K562 (cell line): ENCODE measurements around the gene WDR88. TPM values are rescaled to one million over a fixed set of nuclear protein-coding genes. Genes with fewer than 3 reads are reported as not detected.
"Not testable (repeated sequence)": the region's sequence is repeated elsewhere in the genome, so short reads cannot be mapped to it uniquely, and the experiment has no call there.

ENCODE experiments used
- ATAC-seq: fragments of 200-7000 bp; cut with Tn5 transposase; 3 replicates; pipeline ENCODE4 v1.9.1; 2020; ENCODE audit warnings: moderate library complexity
- BruUV-seq: library from RNA; stranded (reverse); fragments of 400-500 nt; replicated peaks from 2 replicates; lab custom pipeline; 2021; lab: Mats Ljungman, UMichigan
- CTCF ChIA-PET: fragments of 300-600 bp; formaldehyde crosslinking; extraction: SDS; loops from one replicate; lab custom pipeline; 2021; ENCODE audit warnings: low intra/inter-chr PET ratio; lab: Yijun Ruan, JAX
- POLR2A ChIA-PET: fragments of 300-600, 350-650 bp; sonication (Branson Sonifier 250); formaldehyde crosslinking; extraction: SDS; loops from one replicate; lab custom pipeline; 2021; ENCODE audit warnings: antibody characterized with exemption, inconsistent platforms; lab: Yijun Ruan, JAX
- DNase-seq, 4 experiments: peaks; one replicate each; pipeline versions ENCODE4 v3.0.0 to v3.0.0-alpha.2; 2011 to 2018; ENCODE audit warnings: low spot score in 3 of 4, mixed read lengths in 3 of 4; ENCODE audit errors: extremely low read depth in 1 of 4
- FAIRE-seq: peaks from 2 replicates; lab custom pipeline; 2011; peaks lifted over from hg19 to GRCh38; lab: Jason Lieb, UNC
- H2AFZ ChIP-seq: 2 replicates; pipeline ENCODE4 v1.6.0; 2011; ENCODE audit warnings: low read depth, low read length, control low read depth, inconsistent platforms
- H3K27ac ChIP-seq: fragments of 200-600 bp; 3 replicates; pipeline ENCODE4 v1.8.0; 2011; ENCODE audit warnings: low read depth, mild to moderate bottlenecking, control low read depth, inconsistent platforms, low read length, moderate library complexity, mixed read lengths; ENCODE audit errors: extremely low read depth
- H3K27me3 ChIP-seq, 2 experiments: fragments of 300-600 bp in 1 of 2; 2 replicates in 1 of 2; 3 replicates in 1 of 2; pipeline versions ENCODE4 v1.6.0 to v1.8.0; 2011; ENCODE audit warnings: inconsistent platforms in 2 of 2, low read length in 2 of 2, mild to moderate bottlenecking in 1 of 2, mixed read lengths in 1 of 2, moderate library complexity in 1 of 2; ENCODE audit not compliant: control insufficient read depth in 2 of 2, insufficient read depth in 2 of 2
- H3K36me3 ChIP-seq: fragments of 300-600 bp; 3 replicates; pipeline ENCODE4 v1.8.0; 2011; ENCODE audit warnings: mild to moderate bottlenecking, low read length, inconsistent platforms; ENCODE audit not compliant: control insufficient read depth, insufficient read depth
- H3K4me1 ChIP-seq, 2 experiments: fragments of 200-600 bp in 1 of 2; replicated peaks in 1 of 2; 2 replicates in 1 of 2; 3 replicates in 1 of 2; pipeline versions ENCODE4 v1.5.1 to v1.8.0; 2011; ENCODE audit warnings: inconsistent platforms in 2 of 2, low read length in 2 of 2, mild to moderate bottlenecking in 1 of 2, mixed read lengths in 1 of 2, moderate library complexity in 1 of 2; ENCODE audit not compliant: control insufficient read depth in 2 of 2, insufficient read depth in 2 of 2
- H3K4me2 ChIP-seq: 2 replicates; pipeline ENCODE4 v1.6.1; 2011; ENCODE audit warnings: low read length, control low read depth, inconsistent platforms, mixed read lengths; ENCODE audit not compliant: insufficient read depth
- H3K4me3 ChIP-seq: fragments of 200-600 bp; sonication (generic), shearing (Covaris generic); 2 replicates; pipeline ENCODE4 v1.5.1; 2016; ENCODE audit warnings: control low read depth, inconsistent platforms
- H3K79me2 ChIP-seq: fragments of 200-600 bp; 3 replicates; pipeline ENCODE4 v1.8.0; 2011; ENCODE audit warnings: low read length, inconsistent platforms; ENCODE audit not compliant: control insufficient read depth, insufficient read depth
- H3K9ac ChIP-seq, 2 experiments: 2 replicates each; pipeline versions ENCODE4 v1.6.0 to v1.6.1; 2011; ENCODE audit warnings: low read depth in 2 of 2, low read length in 2 of 2, control low read depth in 1 of 2, inconsistent platforms in 1 of 2, mild to moderate bottlenecking in 1 of 2, mixed read lengths in 1 of 2; ENCODE audit not compliant: insufficient read depth in 1 of 2
- H3K9me1 ChIP-seq: one replicate; pipeline ENCODE4 v1.6.0; 2011; ENCODE audit warnings: inconsistent platforms, mild to moderate bottlenecking, low read length, moderate library complexity; ENCODE audit not compliant: control insufficient read depth, insufficient read depth
- H3K9me3 ChIP-seq: replicated peaks from 2 replicates; pipeline ENCODE4 v1.5.1; 2011; ENCODE audit warnings: low read depth, low read length, inconsistent platforms; ENCODE audit not compliant: control insufficient read depth, insufficient read depth
- H4K20me1 ChIP-seq: replicated peaks from 2 replicates; pipeline ENCODE4 v1.6.1; 2011; ENCODE audit warnings: low read length, inconsistent platforms, mixed read lengths; ENCODE audit not compliant: control insufficient read depth, insufficient read depth
- ADNP ChIP-seq: fragments of 200-800 bp; sonication (Bioruptor generic); IDR thresholded peaks from 2 replicates; pipeline ENCODE4 v1.6.1; 2016; ENCODE audit warnings: missing genetic modification characterization, missing compliant biosample characterization
- GTF2A2 ChIP-seq: IDR thresholded peaks from 2 replicates; pipeline ENCODE4 v1.6.1; 2016; ENCODE audit warnings: mild to moderate bottlenecking, missing genetic modification characterization, missing compliant biosample characterization
- MCM2 ChIP-seq: fragments of 450-650 bp; IDR thresholded peaks from 2 replicates; pipeline ENCODE4 v1.6.1; 2017; ENCODE audit warnings: low read depth, mild to moderate bottlenecking
- SAP30 ChIP-seq: fragments of 200-600 bp; sonication (generic); IDR thresholded peaks from 2 replicates; pipeline ENCODE4 v1.6.1; 2012; ENCODE audit warnings: borderline replicate concordance, low read depth, mild to moderate bottlenecking, moderate library complexity, low read length, control low read depth, inconsistent platforms; ENCODE audit not compliant: insufficient read depth, poor library complexity, severe bottlenecking
- ZNF253 ChIP-seq: fragments of 250-450 bp; sonication (Bioruptor Pico); conservative IDR thresholded peaks from 2 replicates; pipeline ENCODE4 v1.6.1; 2021; ENCODE audit warnings: mild to moderate bottlenecking
- ZNF445 ChIP-seq: fragments of 250-450 bp; sonication (Bioruptor Pico); IDR thresholded peaks from 2 replicates; pipeline ENCODE4 v1.4.0; 2020; ENCODE audit warnings: low read depth, mild to moderate bottlenecking, moderate library complexity
- WGBS: fragments of 100-300 bp; shearing (Covaris generic); methylation state at CpG from one replicate; pipeline ENCODE4 v1.1.6; 2016; ENCODE audit warnings: low coverage, mixed read lengths; ENCODE audit not compliant: insufficient coverage; ENCODE audit errors: missing lambda C conversion rate; 5-methylcytosine and 5-hydroxymethylcytosine counted together
- in situ Hi-C: fragments of 300-500 bp; cut with MboI; formaldehyde crosslinking; loops from 4 replicates; pipeline ENCODE4 v1.15.0; 2018; ENCODE audit warnings: inconsistent platforms, mixed read lengths
- intact Hi-C: fragments of 100-400 bp; cut with micrococcal nuclease; formaldehyde crosslinking; loops from 2 replicates; pipeline ENCODE4 v1.14.2; 2022
- polyA plus RNA-seq, 8 experiments: library from polyadenylated mRNA; depleted of rRNA in 4 of 8; stranded (reverse) in 5 of 8; unstranded in 3 of 8; fragments of >200 nt; fragmentation: Nextera tagmentation in 2 of 8; fragmentation: Illumina TruSeq in 1 of 8; extraction: Ambion mirVana in 2 of 8; extraction: Trizol in 1 of 8; gene quantifications; 2 replicates each; pipeline versions ENCODE4 v1.2.1 to v1.2.3, GENCODE V29; 2011 to 2014; ENCODE audit warnings: inconsistent platforms in 1 of 8, missing spikeins in 1 of 8
- total RNA-seq, 7 experiments: library from RNA; depleted of rRNA in 6 of 7; stranded (reverse); fragments of >200 nt in 6 of 7; fragmentation: Illumina TruSeq in 2 of 7; extraction: Trizol in 2 of 7; gene quantifications; 2 replicates each; pipeline versions ENCODE4 v1.2.1 to v1.2.3, GENCODE V29; 2011 to 2021; ENCODE audit warnings: low replicate concordance in 1 of 7
- TF ChIP-seq, protein P1 (sequence below): fragments of 200-400 bp; formaldehyde crosslinking; IDR thresholded peaks from 2 replicates; pipeline ENCODE4 v1.6.1; 2017; ENCODE audit warnings: mild to moderate bottlenecking, low read depth, low read length, moderate library complexity

The WDR88 gene
- total and polyA plus RNA-seq, 9 of the 15 experiments (the other 6 are each of a cell fraction or from before 2014, with no cell fraction given), result 0.03 to 0.04 TPM; not detected in 7

DNA sequence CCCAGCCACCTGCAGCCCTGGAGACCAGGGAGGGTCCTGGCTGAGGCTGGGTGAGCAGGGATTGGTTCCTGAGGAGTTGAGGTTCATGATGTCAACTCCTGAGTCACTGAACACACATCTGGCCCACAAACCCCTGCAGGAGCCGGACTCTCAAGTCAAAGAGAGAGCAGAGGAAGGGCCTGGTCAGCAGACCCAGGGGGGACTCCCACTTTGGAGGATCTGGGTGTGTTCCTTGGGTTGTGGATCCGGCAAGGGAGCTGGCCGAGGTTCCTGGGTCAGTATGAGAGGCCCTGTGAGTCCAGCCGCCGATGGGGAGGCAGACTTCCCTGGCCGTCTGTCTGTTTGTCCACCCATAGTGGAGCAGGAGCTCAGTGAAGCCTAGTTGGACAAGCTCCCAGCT is 89.7 kb downstream of the WDR88 start:
- Histone ChIP-seq H3K9ac (no peak overlapping the region), H3K79me2 (no peaks in the 10 kb centered on the region), H3K27me3 (peaks cover 38 to 70% of the 10 kb centered on the region in 2 experiments), H4K20me1 (peaks cover 8% of the 10 kb centered on the region), H3K4me3 (no peak overlapping the region), H3K27ac (no peak overlapping the region), H2AFZ (no peak overlapping the region), H3K36me3 (no peaks in the 10 kb centered on the region), H3K9me1 (no peaks in the 10 kb centered on the region), H3K9me3 (no peaks in the 10 kb centered on the region), H3K4me1 (peaks cover 0 to 15% of the 10 kb centered on the region in 2 experiments; a peak in 2 of 5 replicates), H3K4me2 (no peak overlapping the region)
- intact Hi-C loops (no loop called here), in situ Hi-C loops (no loop called here)
- no peak for ATAC-seq
- DNase-seq, result no peak
- BruUV-seq, result no TSS peak
- ChIA-PET CTCF (interaction anchor here (0.8 kb wide), 1 partner anchor 31 kb away, joined by 3 read pairs; no protein-coding TSS in a partner anchor), POLR2A (interaction anchor here (0.6 to 1.2 kb wide), 2 partner anchors 38 to 246 kb away, joined by 3 to 5 read pairs; no protein-coding TSS in a partner anchor)
- no peak for FAIRE-seq
- WGBS, result 2% methylated on average over 6 of the region's 6 CpGs
- no peak for TF ChIP-seq ADNP
- TF ChIP-seq ZNF253 (CRISPR knock-in tag), result no peak
- TF ChIP-seq, protein P1, sequence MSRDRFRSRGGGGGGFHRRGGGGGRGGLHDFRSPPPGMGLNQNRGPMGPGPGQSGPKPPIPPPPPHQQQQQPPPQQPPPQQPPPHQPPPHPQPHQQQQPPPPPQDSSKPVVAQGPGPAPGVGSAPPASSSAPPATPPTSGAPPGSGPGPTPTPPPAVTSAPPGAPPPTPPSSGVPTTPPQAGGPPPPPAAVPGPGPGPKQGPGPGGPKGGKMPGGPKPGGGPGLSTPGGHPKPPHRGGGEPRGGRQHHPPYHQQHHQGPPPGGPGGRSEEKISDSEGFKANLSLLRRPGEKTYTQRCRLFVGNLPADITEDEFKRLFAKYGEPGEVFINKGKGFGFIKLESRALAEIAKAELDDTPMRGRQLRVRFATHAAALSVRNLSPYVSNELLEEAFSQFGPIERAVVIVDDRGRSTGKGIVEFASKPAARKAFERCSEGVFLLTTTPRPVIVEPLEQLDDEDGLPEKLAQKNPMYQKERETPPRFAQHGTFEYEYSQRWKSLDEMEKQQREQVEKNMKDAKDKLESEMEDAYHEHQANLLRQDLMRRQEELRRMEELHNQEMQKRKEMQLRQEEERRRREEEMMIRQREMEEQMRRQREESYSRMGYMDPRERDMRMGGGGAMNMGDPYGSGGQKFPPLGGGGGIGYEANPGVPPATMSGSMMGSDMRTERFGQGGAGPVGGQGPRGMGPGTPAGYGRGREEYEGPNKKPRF, result no peak
- TF ChIP-seq ZNF445 (CRISPR knock-in tag), result no peak
- TF ChIP-seq MCM2, result no peak
- no peak for TF ChIP-seq SAP30
- no peak for TF ChIP-seq GTF2A2 (tag)

DNA sequence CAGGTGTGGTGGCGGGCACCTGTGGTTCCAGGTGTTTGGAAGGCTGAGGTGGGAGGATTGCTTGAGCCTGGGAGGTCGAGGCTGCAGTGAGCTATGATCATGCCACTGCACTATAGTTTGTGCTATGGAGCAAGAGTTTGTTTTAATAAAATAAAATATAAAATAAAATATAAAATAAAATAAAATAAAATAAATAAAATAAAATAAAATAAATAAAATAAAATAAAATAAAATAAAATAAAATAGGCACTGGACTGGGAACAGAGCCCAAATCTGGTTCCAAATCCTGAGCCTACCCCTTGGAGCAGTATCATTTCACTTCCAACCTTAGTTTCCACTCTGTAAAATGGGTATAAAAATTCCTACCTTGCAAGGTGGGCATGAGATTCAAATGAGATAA is 90.3 kb downstream of the WDR88 start:
- FAIRE-seq, H2AFZ ChIP-seq, intact Hi-C loops, DNase-seq, H3K9ac ChIP-seq, H3K4me2 ChIP-seq, H3K36me3 ChIP-seq, H4K20me1 ChIP-seq, in situ Hi-C loops, H3K9me1 ChIP-seq, BruUV-seq, H3K9me3 ChIP-seq, H3K27ac ChIP-seq, H3K79me2 ChIP-seq, ATAC-seq, H3K4me3 ChIP-seq: not testable (repeated sequence)
- 9% methylated on average over 1 of the region's 2 CpGs for WGBS
- Histone ChIP-seq H3K27me3 (peaks cover 36 to 67% of the 10 kb centered on the region in 2 experiments), H3K4me1 (peaks cover 0 to 15% of the 10 kb centered on the region in 2 experiments; a peak in 2 of 5 replicates)
- POLR2A ChIA-PET, result interaction anchor here (1.2 kb wide), 1 partner anchor 37 kb away, joined by 5 read pairs; no protein-coding TSS in a partner anchor
- CTCF ChIA-PET, result interaction anchor here (0.8 kb wide), 1 partner anchor 31 kb away, joined by 3 read pairs; no protein-coding TSS in a partner anchor
